Stomach (tissue), 4 donors: Measurements from ENCODE around the gene SLC6A5.

ENCODE experiments used
- CTCF ChIP-seq, 7 experiments: fragments of 450-650 bp in 4 of 7; fragments of 200-600 bp in 3 of 7; sonication (generic) in 3 of 7; IDR thresholded peaks; one replicate each; pipeline ENCODE4 v1.5.1; 2016 to 2019; ENCODE audit warnings: antibody characterized with exemption in 7 of 7, control low read depth in 2 of 7, mild to moderate bottlenecking in 1 of 7
- POLR2A ChIP-seq, 4 donors: fragments of 450-650 bp; IDR thresholded peaks; one replicate each; pipeline ENCODE4 v1.6.1; 2016; ENCODE audit warnings: antibody characterized with exemption in 4 of 4, control low read depth in 2 of 4, mild to moderate bottlenecking in 1 of 4, moderate library complexity in 1 of 4
- POLR2AphosphoS5 ChIP-seq, 3 donors: sonication (generic); formaldehyde crosslinking; IDR thresholded peaks; one replicate each; pipeline ENCODE4 v1.6.1; 2016; ENCODE audit warnings: antibody characterized with exemption in 3 of 3

DNA sequence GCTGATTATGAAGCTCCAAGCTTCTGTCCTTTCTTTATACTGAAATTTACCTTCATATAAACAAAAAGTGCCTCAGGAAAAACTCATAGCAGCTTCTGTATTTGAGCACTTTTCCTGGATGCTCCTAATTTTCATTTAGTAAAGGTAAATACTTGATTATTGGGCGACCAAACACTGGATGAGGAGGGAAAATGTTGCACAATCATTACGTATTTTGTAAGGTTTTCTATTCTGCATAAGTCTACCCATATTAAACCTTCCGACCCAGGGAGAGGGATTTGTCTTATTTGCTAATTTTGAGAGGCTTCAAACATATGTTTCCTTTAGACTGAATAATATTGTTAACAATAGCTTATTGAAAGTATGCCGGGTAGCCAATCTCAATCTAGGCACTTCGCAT lies 4.3 kb upstream of the SLC6A5 start:
- TF ChIP-seq POLR2AphosphoS5 (IDR thresholded peaks at IDR 0.05) = no peak
- no peak for TF ChIP-seq CTCF (IDR thresholded peaks at IDR 0.05)
- no peak for TF ChIP-seq POLR2A (IDR thresholded peaks at IDR 0.05)
